Skeletal muscle satellite cell (primary cell): ENCODE data around the gene ASPDH.
"Not testable (repeated sequence)": the region's sequence is repeated elsewhere in the genome, so short reads cannot be mapped to it uniquely, and the experiment has no call there.

Experiments used
- H3K27me3 ChIP-seq: 2 replicates; pipeline ENCODE4 v1.7.0; 2013; ENCODE audit warnings: low read length; ENCODE audit not compliant: control insufficient read depth, insufficient read depth
- H3K36me3 ChIP-seq: 2 replicates; pipeline ENCODE4 v1.7.0; 2013; ENCODE audit warnings: mild to moderate bottlenecking, control low read depth, low read length; ENCODE audit not compliant: insufficient read depth
- H3K4me1 ChIP-seq: 2 replicates; pipeline ENCODE4 v1.7.0; 2013; ENCODE audit warnings: low read length; ENCODE audit not compliant: control insufficient read depth, insufficient read depth
- H3K4me2 ChIP-seq: 2 replicates; pipeline ENCODE4 v1.7.0; 2013; ENCODE audit warnings: mild to moderate bottlenecking, low read length
- H3K4me3 ChIP-seq: 2 replicates; pipeline ENCODE4 v1.7.0; 2013; ENCODE audit warnings: low read length
- H3K9ac ChIP-seq: 2 replicates; pipeline ENCODE4 v1.7.0; 2013; ENCODE audit warnings: mild to moderate bottlenecking, low read depth, low read length, moderate library complexity
- H3K9me3 ChIP-seq: replicated peaks from 2 replicates; pipeline ENCODE4 v1.7.0; 2013; ENCODE audit warnings: mild to moderate bottlenecking, control low read depth, low read length

The ASPDH gene

GRCh38 chr19:50542943-50543342, 29.2 kb upstream of the ASPDH start:
- H3K4me1 ChIP-seq = no peaks in the 10 kb centered on the region
- no peak overlapping the region for H3K4me2 ChIP-seq
- no peaks in the 10 kb centered on the region for H3K36me3 ChIP-seq
- no peak overlapping the region for H3K4me3 ChIP-seq
- no peaks in the 10 kb centered on the region for H3K9me3 ChIP-seq
- H3K9ac ChIP-seq = no peak overlapping the region
- H3K27me3 ChIP-seq = no peaks in the 10 kb centered on the region

GRCh38 chr19:50537769-50538230, 24.1 kb upstream of the ASPDH start:
- no peak overlapping the region for H3K4me2 ChIP-seq
- H3K9me3 ChIP-seq = peaks cover under 1% of the 10 kb centered on the region
- H3K4me3 ChIP-seq = no peak overlapping the region
- H3K9ac ChIP-seq = no peak overlapping the region
- no peaks in the 10 kb centered on the region for H3K4me1 ChIP-seq
- H3K36me3 ChIP-seq = no peaks in the 10 kb centered on the region
- no peaks in the 10 kb centered on the region for H3K27me3 ChIP-seq

GRCh38 chr19:50537306-50537685, 23.6 kb upstream of the ASPDH start:
- Histone ChIP-seq H3K9ac (no peak overlapping the region), H3K4me2 (no peak overlapping the region), H3K4me1 (no peaks in the 10 kb centered on the region), H3K4me3 (no peak overlapping the region), H3K36me3 (no peaks in the 10 kb centered on the region), H3K27me3 (no peaks in the 10 kb centered on the region), H3K9me3 (peaks cover 6% of the 10 kb centered on the region)

- Histone ChIP-seq H3K4me1 (no peaks in the 10 kb centered on the region), H3K36me3 (no peaks in the 10 kb centered on the region), H3K27me3 (no peaks in the 10 kb centered on the region), H3K4me2 (no peak overlapping the region), H3K4me3 (no peak overlapping the region), H3K9me3 (peaks cover 6% of the 10 kb centered on the region), H3K9ac (no peak overlapping the region)
These were observed 23.1 kb upstream of the ASPDH start for GRCh38 chr19:50536662-50537305.

GRCh38 chr19:50535672-50536187, 22.0 kb upstream of the ASPDH start:
- Histone ChIP-seq H3K4me1 (no peaks in the 10 kb centered on the region), H3K27me3 (no peaks in the 10 kb centered on the region), H3K36me3 (no peaks in the 10 kb centered on the region), H3K9me3 (peaks cover 6% of the 10 kb centered on the region), H3K9ac (no peak overlapping the region), H3K4me2 (no peak overlapping the region), H3K4me3 (no peak overlapping the region)

GRCh38 chr19:50534478-50534877, 20.8 kb upstream of the ASPDH start:
- Histone ChIP-seq H3K9me3 (peaks cover 6% of the 10 kb centered on the region), H3K4me1 (no peaks in the 10 kb centered on the region), H3K4me3 (no peak overlapping the region), H3K27me3 (no peaks in the 10 kb centered on the region), H3K36me3 (no peaks in the 10 kb centered on the region), H3K9ac (no peak overlapping the region), H3K4me2 (no peak overlapping the region)

GRCh38 chr19:50532952-50533351, 19.2 kb upstream of the ASPDH start:
- no peaks in the 10 kb centered on the region for H3K36me3 ChIP-seq
- no peak overlapping the region for H3K9ac ChIP-seq
- peaks cover 6% of the 10 kb centered on the region for H3K9me3 ChIP-seq
- no peak overlapping the region for H3K4me3 ChIP-seq
- no peaks in the 10 kb centered on the region for H3K27me3 ChIP-seq
- H3K4me2 ChIP-seq = no peak overlapping the region
- no peaks in the 10 kb centered on the region for H3K4me1 ChIP-seq

- no peaks in the 10 kb centered on the region for H3K27me3 ChIP-seq
- no peaks in the 10 kb centered on the region for H3K4me1 ChIP-seq
- no peak overlapping the region for H3K4me2 ChIP-seq
- no peak overlapping the region for H3K4me3 ChIP-seq
- H3K9ac ChIP-seq = no peak overlapping the region
- H3K36me3 ChIP-seq = no peaks in the 10 kb centered on the region
- H3K9me3 ChIP-seq = peaks cover 6% of the 10 kb centered on the region
These were observed 17.5 kb upstream of the ASPDH start for GRCh38 chr19:50531171-50531612.

GRCh38 chr19:50528052-50528451, 14.3 kb upstream of the ASPDH start:
- not testable (repeated sequence) for H3K9me3 ChIP-seq, H3K4me1 ChIP-seq, H3K9ac ChIP-seq

GRCh38 chr19:50522881-50523280, 9.2 kb upstream of the ASPDH start:
- H3K4me3 ChIP-seq = no peak overlapping the region
- no peaks in the 10 kb centered on the region for H3K27me3 ChIP-seq
- no peaks in the 10 kb centered on the region for H3K36me3 ChIP-seq
- H3K9ac ChIP-seq = no peak overlapping the region
- H3K4me1 ChIP-seq = no peaks in the 10 kb centered on the region
- H3K4me2 ChIP-seq = no peak overlapping the region
- H3K9me3 ChIP-seq = no peaks in the 10 kb centered on the region

More at GRCh38 chr19:50528052-50528451, 14.3 kb upstream of the ASPDH start:
- H3K27me3 ChIP-seq, H3K4me3 ChIP-seq, H3K4me2 ChIP-seq, H3K36me3 ChIP-seq: not testable (repeated sequence)

GRCh38 chr19:50520822-50521465, 7.2 kb upstream of the ASPDH start:
- Histone ChIP-seq H3K36me3 (no peaks in the 10 kb centered on the region), H3K27me3 (no peaks in the 10 kb centered on the region), H3K9me3 (no peaks in the 10 kb centered on the region), H3K4me2 (no peak overlapping the region), H3K4me1 (no peaks in the 10 kb centered on the region), H3K4me3 (no peak overlapping the region), H3K9ac (no peak overlapping the region)
